ENCODE results near the gene COBL.

Gene COBL

DNA sequence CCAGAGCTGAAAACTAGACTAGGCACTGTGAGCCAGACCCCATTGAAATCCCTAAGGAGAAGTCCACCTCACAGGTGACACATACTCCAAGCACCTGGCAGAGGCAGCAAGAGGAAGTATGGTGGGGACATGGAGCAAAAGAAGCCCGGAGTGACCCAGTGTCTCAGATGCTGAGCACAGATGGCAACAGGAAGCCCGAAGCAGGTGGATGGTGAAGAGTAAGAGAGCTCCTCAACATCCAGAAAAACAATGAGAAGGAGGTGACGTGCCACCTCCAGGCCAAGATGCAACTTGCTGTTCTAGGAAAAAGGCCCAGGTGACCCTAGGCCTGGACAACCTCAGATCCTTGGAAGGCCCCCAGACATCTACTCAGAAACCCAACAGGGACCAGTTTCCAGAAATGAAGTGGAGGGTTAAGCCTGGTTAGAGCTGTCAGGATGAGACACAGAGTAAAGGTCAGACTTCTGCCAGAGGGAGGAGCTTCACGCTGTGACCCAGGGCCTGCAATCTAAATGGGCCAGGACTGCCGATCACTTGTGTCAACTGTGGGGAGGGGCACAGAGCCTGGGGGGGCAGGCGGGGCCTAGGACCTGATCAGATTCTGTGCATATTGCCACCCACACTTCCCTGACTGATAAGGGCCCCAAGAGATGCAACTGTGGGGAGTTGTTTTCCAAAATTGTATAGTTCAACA lies 2.4 kb upstream of the COBL start:
- H3K4me3 ChIP-seq (ENCODE audit: low read length): no peak overlapping the region
- DNase-seq (ENCODE audit: low read depth): no peak
- TF ChIP-seq CTCF (conservative IDR thresholded peaks at IDR 0.05; ENCODE audit: low read length): no peak

- no peak overlapping the region for H3K4me3 ChIP-seq (ENCODE audit: low read length)
- TF ChIP-seq CTCF (conservative IDR thresholded peaks at IDR 0.05; ENCODE audit: low read length): no peak
- no peak for DNase-seq (ENCODE audit: low read depth)
Observed at GRCh38 chr7:51318001-51318400, 1.4 kb upstream of the COBL start.

DNA sequence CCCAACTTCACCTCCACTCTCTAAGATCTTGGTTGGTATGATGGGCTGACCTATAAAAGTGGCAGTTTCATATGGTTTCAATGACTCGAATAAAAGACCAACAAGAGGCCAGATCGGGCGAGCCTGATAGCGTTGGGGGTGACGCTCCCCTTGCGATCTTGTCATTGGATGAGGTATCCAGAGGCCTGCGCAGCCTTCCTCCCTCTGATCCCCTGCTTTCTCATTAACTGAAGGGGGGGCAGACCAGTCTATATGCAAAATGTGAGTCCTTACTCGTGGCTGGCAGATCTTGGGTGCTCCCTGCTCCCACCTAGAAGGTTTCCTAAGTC lies 937 bp upstream of the COBL start:
- H3K4me3 ChIP-seq (ENCODE audit: low read length): no peak overlapping the region
- DNase-seq (ENCODE audit: low read depth): no peak

DNA sequence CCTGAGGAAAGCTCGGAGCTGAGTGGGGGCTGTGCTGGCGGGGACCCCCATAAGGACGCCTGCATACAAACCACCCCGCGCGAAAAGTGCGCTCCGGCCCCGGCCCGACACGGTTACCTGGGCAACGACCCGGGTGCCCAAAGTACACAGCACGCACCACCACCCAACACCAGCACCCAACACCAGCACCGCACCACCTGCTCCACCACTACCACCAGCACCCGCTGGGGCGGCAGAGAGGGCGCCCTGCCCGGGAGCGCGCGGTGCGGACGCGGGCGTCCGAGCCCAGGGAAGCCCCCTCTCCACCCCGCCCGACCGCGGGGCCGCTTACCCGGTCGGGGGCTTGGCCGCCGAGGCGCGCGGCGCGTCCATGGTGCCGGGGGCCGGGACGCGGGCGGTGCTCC lies 345 bp downstream of the COBL start:
- DNase-seq (ENCODE audit: low read depth): no peak
- H3K4me3 ChIP-seq (ENCODE audit: low read length): no peak overlapping the region
- no peak for TF ChIP-seq CTCF (conservative IDR thresholded peaks at IDR 0.05; ENCODE audit: low read length)

More for the DNA sequence above, 937 bp upstream of the COBL start:
- TF ChIP-seq CTCF (conservative IDR thresholded peaks at IDR 0.05; ENCODE audit: low read length): no peak

GRCh38 chr7:51315393-51316261 lies 982 bp downstream of the COBL start:
- no peak for DNase-seq (ENCODE audit: low read depth)
- no peak for TF ChIP-seq CTCF (conservative IDR thresholded peaks at IDR 0.05; ENCODE audit: low read length)
- H3K4me3 ChIP-seq (ENCODE audit: low read length): peak overlapping the region; percentile 22

GRCh38 chr7:51314726-51315125 lies 1.9 kb downstream of the COBL start:
- no peak overlapping the region for H3K4me3 ChIP-seq (ENCODE audit: low read length)
- no peak for DNase-seq (ENCODE audit: low read depth)

More at GRCh38 chr7:51314726-51315125, 1.9 kb downstream of the COBL start:
- no peak for TF ChIP-seq CTCF (conservative IDR thresholded peaks at IDR 0.05; ENCODE audit: low read length)
